ENCODE results near the gene PLEKHA1.

Gene PLEKHA1

DNA sequence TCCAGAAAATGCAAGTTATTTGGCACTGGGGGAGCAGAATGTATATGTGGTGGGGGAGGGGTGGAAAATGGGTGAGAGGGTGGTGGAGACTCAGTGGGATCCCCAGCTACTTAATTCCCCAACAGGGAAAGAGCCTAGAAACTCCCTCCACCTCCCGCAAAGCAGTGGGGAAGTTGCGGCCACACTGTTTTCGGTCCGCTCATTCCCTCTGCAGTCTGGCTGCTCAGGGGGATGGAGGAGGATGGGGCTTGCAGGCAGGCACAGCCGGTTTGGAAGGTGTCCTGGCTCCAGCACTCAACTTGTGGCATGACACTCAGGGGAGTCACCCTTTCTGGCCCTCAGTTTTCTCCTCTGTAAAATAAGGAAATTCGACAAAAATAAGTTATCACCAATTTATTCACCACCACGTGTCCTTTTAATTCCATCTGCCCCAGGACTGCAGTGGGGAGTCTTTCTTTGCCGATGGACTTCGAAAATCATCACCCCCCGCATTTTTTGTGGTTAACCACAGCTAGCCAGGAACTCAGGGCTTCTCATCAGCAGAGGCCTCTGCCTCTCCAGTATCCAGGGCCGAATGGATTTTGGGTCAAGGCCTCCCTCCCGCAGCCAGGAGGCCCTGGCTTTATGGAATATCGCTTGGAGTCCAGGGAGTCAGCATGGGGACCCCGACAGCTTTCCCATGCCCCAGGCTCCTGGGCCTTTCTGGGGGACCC is 85.2 kb downstream of the PLEKHA1 start:
- no peak for TF ChIP-seq TARDBP (IDR thresholded peaks at IDR 0.05)
- TF ChIP-seq FOXA1 (IDR thresholded peaks at IDR 0.05), result no peak
- CTCF ChIA-PET, result no interaction called here
- no peak for DNase-seq (ENCODE audit: extremely low spot score)
- POLR2A ChIA-PET, result no interaction called here

DNA sequence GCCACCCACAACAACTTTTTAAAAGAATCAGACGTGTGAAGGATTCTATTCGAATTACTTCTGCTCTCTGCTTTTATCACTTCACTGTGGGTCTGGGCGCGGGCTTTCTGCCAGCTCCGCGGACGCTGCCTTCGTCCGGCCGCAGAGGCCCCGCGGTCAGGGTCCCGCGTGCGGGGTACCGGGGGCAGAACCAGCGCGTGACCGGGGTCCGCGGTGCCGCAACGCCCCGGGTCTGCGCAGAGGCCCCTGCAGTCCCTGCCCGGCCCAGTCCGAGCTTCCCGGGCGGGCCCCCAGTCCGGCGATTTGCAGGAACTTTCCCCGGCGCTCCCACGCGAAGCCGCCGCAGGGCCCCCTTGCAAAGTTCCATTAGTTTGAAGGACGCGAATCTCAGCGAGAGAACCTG is 86.4 kb downstream of the PLEKHA1 start:
- TF ChIP-seq ZNF384 (IDR thresholded peaks at IDR 0.05) (no peak), L3MBTL2 (conservative IDR thresholded peaks at IDR 0.05) (no peak; the same call in 1 of the 2 replicates), SP1 (IDR thresholded peaks at IDR 0.05) (no peak), SUZ12 (IDR thresholded peaks at IDR 0.05) (no peak), ARNT (IDR thresholded peaks at IDR 0.05) (no peak), BHLHE40 (IDR thresholded peaks at IDR 0.05; ENCODE audit: borderline replicate concordance) (no peak), LEF1 (IDR thresholded peaks at IDR 0.05; ENCODE audit: borderline replicate concordance) (no peak), FOXM1 (IDR thresholded peaks at IDR 0.05; ENCODE audit: borderline replicate concordance) (no peak), FOXA1 (IDR thresholded peaks at IDR 0.05) (no peak), NFRKB (IDR thresholded peaks at IDR 0.05) (no peak), ELF4 (IDR thresholded peaks at IDR 0.05) (no peak), CTBP1 (IDR thresholded peaks at IDR 0.05; ENCODE audit: borderline replicate concordance) (no peak), TARDBP (IDR thresholded peaks at IDR 0.05) (no peak), HDGF (IDR thresholded peaks at IDR 0.05; ENCODE audit: borderline replicate concordance) (no peak), FOXK2 (IDR thresholded peaks at IDR 0.05) (no peak)
- TF ChIP-seq, protein P1, sequence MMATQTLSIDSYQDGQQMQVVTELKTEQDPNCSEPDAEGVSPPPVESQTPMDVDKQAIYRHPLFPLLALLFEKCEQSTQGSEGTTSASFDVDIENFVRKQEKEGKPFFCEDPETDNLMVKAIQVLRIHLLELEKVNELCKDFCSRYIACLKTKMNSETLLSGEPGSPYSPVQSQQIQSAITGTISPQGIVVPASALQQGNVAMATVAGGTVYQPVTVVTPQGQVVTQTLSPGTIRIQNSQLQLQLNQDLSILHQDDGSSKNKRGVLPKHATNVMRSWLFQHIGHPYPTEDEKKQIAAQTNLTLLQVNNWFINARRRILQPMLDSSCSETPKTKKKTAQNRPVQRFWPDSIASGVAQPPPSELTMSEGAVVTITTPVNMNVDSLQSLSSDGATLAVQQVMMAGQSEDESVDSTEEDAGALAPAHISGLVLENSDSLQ (IDR thresholded peaks at IDR 0.05), result no peak
- no peak for DNase-seq (ENCODE audit: extremely low spot score)
- ChIA-PET CTCF (no interaction called here), POLR2A (no interaction called here)

DNA sequence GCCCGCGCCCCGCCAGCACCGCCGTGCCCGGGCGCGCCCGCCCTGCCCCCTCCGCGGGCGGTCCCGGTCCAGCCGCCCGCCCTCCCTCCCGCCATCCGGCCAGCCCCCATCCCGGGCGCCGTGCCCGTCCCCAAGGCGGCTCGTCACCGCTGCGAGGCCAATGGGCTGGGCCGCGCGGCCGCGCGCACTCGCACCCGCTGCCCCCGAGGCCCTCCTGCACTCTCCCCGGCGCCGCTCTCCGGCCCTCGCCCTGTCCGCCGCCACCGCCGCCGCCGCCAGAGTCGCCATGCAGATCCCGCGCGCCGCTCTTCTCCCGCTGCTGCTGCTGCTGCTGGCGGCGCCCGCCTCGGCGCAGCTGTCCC is 86.8 kb downstream of the PLEKHA1 start, which contains the start of gene HTRA1:
HTRA1 (plus strand) TSS at position 187 of the 362 bp plus-strand sequence; CDS start at position 287, 100 bp downstream.
- TF ChIP-seq FOXM1 (IDR thresholded peaks at IDR 0.05; ENCODE audit: borderline replicate concordance) (no peak), ARNT (IDR thresholded peaks at IDR 0.05) (no peak), SUZ12 (IDR thresholded peaks at IDR 0.05) (no peak), NFRKB (IDR thresholded peaks at IDR 0.05) (no peak), LEF1 (IDR thresholded peaks at IDR 0.05; ENCODE audit: borderline replicate concordance) (no peak), FOXK2 (IDR thresholded peaks at IDR 0.05) (no peak), ZNF384 (IDR thresholded peaks at IDR 0.05) (no peak), ELF4 (IDR thresholded peaks at IDR 0.05) (no peak), BHLHE40 (IDR thresholded peaks at IDR 0.05; ENCODE audit: borderline replicate concordance) (no peak), SP1 (IDR thresholded peaks at IDR 0.05) (no peak)
- TF ChIP-seq, protein P1 (IDR thresholded peaks at IDR 0.05), result no peak
- ChIA-PET CTCF (no interaction called here), POLR2A (no interaction called here)
- peak; percentile 78 for DNase-seq (ENCODE audit: extremely low spot score)

DNA sequence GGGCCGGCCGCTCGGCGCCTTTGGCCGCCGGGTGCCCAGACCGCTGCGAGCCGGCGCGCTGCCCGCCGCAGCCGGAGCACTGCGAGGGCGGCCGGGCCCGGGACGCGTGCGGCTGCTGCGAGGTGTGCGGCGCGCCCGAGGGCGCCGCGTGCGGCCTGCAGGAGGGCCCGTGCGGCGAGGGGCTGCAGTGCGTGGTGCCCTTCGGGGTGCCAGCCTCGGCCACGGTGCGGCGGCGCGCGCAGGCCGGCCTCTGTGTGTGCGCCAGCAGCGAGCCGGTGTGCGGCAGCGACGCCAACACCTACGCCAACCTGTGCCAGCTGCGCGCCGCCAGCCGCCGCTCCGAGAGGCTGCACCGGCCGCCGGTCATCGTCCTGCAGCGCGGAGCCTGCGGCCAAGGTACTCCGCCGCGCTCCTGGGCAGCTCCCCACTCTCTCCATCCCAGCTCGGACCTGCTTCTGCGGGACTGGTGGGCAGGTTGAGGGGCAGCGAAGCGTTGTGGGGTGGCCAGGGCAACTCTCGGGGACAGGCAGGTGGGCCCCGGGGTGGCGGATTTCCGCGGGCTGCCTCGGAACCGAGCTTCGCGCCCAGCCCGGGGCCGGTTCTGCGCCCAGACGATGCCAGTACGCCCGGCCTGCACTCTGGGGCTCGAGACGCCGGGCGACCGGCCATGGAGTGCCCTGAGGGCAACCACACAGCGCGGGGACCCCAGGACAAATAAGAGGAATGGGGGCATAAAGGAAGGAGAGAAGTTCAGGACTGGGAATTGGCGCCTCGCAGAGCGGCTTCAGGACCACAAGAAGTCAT is 87.4 kb downstream of the PLEKHA1 start:
- TF ChIP-seq L3MBTL2 (conservative IDR thresholded peaks at IDR 0.05), result no peak
- TF ChIP-seq HDGF (IDR thresholded peaks at IDR 0.05; ENCODE audit: borderline replicate concordance), result no peak
- TF ChIP-seq FOXM1 (IDR thresholded peaks at IDR 0.05; ENCODE audit: borderline replicate concordance), result no peak
- TF ChIP-seq ARNT (IDR thresholded peaks at IDR 0.05), result no peak
- no peak for TF ChIP-seq ZNF384 (IDR thresholded peaks at IDR 0.05)
- TF ChIP-seq SUZ12 (IDR thresholded peaks at IDR 0.05), result no peak
- TF ChIP-seq CTBP1 (IDR thresholded peaks at IDR 0.05; ENCODE audit: borderline replicate concordance), result no peak
- no peak for TF ChIP-seq BHLHE40 (IDR thresholded peaks at IDR 0.05; ENCODE audit: borderline replicate concordance)
- no peak for TF ChIP-seq TARDBP (IDR thresholded peaks at IDR 0.05)
- TF ChIP-seq FOXA1 (IDR thresholded peaks at IDR 0.05), result no peak
- no peak for TF ChIP-seq SP1 (IDR thresholded peaks at IDR 0.05)
- no peak for TF ChIP-seq FOXK2 (IDR thresholded peaks at IDR 0.05)
- TF ChIP-seq, protein P1 (IDR thresholded peaks at IDR 0.05), result no peak
- TF ChIP-seq LEF1 (IDR thresholded peaks at IDR 0.05; ENCODE audit: borderline replicate concordance), result no peak
- TF ChIP-seq ELF4 (IDR thresholded peaks at IDR 0.05), result no peak
- TF ChIP-seq NFRKB (IDR thresholded peaks at IDR 0.05), result no peak
- POLR2A ChIA-PET, result no interaction called here
- CTCF ChIA-PET, result no interaction called here
- no peak for DNase-seq (ENCODE audit: extremely low spot score)

DNA sequence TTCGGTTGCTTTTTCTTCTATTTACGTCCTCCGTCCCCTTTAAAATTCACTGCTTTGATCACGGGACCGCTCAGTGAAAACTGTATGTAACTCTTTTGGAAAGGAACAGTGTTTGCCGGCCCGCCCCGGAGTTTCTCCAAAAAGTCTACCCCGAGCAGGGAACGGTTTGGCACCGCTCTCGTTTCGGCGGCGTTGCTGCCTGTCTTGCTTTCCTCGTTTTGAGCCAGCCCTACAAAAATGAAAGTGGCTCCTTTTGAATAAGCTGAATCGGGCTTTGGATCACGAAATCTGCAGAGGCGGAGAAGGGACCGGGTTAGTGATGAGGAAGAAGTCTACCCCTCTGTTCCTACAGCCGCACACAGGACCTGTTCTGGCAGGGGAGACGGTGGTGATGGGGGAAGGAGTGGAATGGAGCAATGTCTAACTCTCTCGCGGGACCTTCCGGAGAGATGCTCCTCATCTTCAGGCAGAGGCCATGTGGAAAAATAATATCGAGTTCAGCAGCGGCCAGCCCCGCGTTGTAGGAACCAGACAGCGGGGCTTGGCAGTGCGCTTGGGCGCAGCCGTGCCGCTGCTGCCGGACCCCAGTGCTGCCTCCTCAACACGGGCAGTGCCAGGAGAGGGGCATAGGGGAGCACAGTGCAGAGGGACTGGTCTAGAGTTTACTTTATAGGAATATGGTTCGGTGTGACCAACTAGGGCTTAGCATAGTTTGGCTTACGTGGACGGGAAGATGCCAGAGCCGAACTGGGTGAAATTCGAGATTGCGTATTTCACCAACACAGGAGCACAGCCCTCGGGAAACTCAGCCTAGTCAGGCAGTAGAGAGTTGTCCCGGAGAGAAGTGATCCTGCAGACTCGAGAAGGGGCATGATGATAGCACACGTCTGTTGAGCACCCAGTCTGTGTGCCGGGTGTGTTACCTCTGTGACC is 88.3 kb downstream of the PLEKHA1 start:
- POLR2A ChIA-PET, result no interaction called here
- CTCF ChIA-PET, result no interaction called here
- TF ChIP-seq FOXA1 (IDR thresholded peaks at IDR 0.05), result no peak
- no peak for TF ChIP-seq ELF4 (IDR thresholded peaks at IDR 0.05)
- TF ChIP-seq BHLHE40 (IDR thresholded peaks at IDR 0.05; ENCODE audit: borderline replicate concordance), result no peak
- TF ChIP-seq TARDBP (IDR thresholded peaks at IDR 0.05), result no peak
- no peak for TF ChIP-seq FOXM1 (IDR thresholded peaks at IDR 0.05; ENCODE audit: borderline replicate concordance)
- no peak for DNase-seq (ENCODE audit: extremely low spot score)
